Measurements from ENCODE around the gene TKT. TPM values are rescaled to one million over a fixed set of nuclear protein-coding genes. Genes with fewer than 3 reads are reported as not detected.

TKT gene
- total and polyA plus RNA-seq, 7 donors: 10.5 to 51.9 (median 23.1) TPM

DNA sequence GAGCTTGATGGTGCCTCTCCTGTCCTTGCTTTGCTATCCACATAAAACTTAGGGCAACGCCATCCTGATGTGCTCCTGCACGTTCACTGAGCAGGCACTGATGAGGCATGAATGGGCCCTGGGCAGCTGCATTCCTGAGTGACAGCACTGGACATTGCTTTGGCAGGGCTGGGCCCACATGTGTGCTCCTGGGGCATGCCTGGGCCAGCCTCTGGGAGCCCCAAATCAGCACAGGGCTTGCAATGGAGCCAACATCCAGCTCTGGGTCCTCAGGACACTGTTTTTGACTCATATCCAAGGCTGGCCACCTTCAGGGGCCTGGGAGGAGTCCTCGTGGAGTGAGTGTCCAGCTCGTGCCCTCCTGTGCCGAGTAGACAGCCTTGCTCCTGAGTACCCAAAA lies 5.9 kb upstream of the TKT start:
- no peaks in the 10 kb centered on the region for H3K27me3 ChIP-seq (ENCODE audit: insufficient read depth in 3 of 3, low read length in 2 of 3)
- 63 to 91% (median 85%) methylated on average over 5 of the region's 5 CpGs for WGBS, 3 donors
- no peak overlapping the region for H3K4me3 ChIP-seq
- H3K4me1 ChIP-seq: peaks cover 28% of the 10 kb centered on the region
- intact Hi-C loops (cut with DNase I): no loop called here
- no peak overlapping the region for H3K27ac ChIP-seq
- DNase-seq (peak in 1 of 2 donors; percentile 19), ATAC-seq (no peak)
- no peaks in the 10 kb centered on the region for H3K36me3 ChIP-seq (ENCODE audit: insufficient read depth in 1 of 2, low read depth in 1 of 2)
- TF ChIP-seq CTCF (IDR thresholded peaks at IDR 0.05): no peak
- no peaks in the 10 kb centered on the region for H3K9me3 ChIP-seq

GRCh38 chr3:53260286-53260785 lies 4.5 kb upstream of the TKT start:
- peak overlapping the region; percentile 58 for H3K27ac ChIP-seq
- ATAC-seq: no peak
- no peaks in the 10 kb centered on the region for H3K27me3 ChIP-seq (ENCODE audit: insufficient read depth in 3 of 3, low read length in 2 of 3)
- H3K36me3 ChIP-seq (ENCODE audit: insufficient read depth in 1 of 2, low read depth in 1 of 2): no peaks in the 10 kb centered on the region
- H3K4me3 ChIP-seq: no peak overlapping the region
- intact Hi-C loops (cut with DNase I): no loop called here
- peak in 1 of 2 donors; percentile 24 for DNase-seq
- 55 to 69% (median 57%) methylated on average over 4 of the region's 4 CpGs for WGBS, 3 donors
- peaks cover 28% of the 10 kb centered on the region for H3K4me1 ChIP-seq
- no peak for TF ChIP-seq CTCF (IDR thresholded peaks at IDR 0.05)
- H3K9me3 ChIP-seq: no peaks in the 10 kb centered on the region

DNA sequence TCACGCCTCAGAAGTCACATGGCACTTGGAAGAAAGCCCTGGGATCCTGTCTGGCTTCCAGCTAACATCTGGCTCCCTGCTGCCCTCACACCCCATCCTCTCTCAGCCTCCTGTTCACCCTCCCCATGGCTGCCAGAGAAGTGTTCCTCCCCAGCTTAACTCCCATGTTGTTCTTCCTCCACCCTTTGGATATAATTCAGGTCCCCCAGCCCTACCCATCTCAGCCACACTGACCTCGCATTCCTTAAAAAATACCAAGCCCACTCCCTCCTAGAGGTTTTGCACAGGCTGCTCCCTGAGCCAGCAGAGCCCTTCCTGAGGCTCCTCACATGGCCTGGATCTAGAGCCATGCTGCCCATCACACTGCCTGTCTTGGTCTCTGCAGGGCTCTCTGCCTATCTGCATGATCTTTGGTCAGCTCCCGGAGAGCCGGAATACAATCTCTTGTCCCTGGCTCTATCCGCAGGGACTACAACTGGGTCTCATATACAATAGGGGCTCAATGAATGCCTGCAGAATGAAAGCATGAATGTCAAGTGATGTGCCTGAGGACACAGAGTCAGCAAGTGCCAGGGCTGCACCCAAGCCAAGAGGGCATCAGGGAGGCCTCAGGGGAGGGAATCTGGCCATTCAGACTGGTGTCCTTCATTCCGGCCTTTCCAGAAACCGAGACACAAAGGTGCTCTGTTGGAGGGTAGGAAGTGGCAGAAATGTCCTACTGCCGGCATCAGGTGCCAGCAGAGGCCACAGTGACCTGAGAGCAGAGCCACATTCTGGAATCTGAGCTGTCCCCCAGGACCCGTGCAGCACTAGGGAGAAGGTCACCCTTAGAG lies 3.8 kb upstream of the TKT start:
- Histone ChIP-seq H3K9me3 (no peaks in the 10 kb centered on the region), H3K27me3 (ENCODE audit: insufficient read depth in 3 of 3, low read length in 2 of 3) (no peaks in the 10 kb centered on the region), H3K27ac (peak overlapping the region; percentile 58), H3K4me3 (no peak overlapping the region), H3K36me3 (ENCODE audit: insufficient read depth in 1 of 2, low read depth in 1 of 2) (no peaks in the 10 kb centered on the region), H3K4me1 (peaks cover 23% of the 10 kb centered on the region)
- intact Hi-C loops (cut with DNase I): no loop called here
- DNase-seq (no peak), ATAC-seq (peak in 2 of 4 donors; percentile 6 to 37)
- whole genome bisulfite sequencing, 3 donors: 38 to 49% (median 44%) methylated on average over 8 to 9 of the region's 9 CpGs
- TF ChIP-seq CTCF (IDR thresholded peaks at IDR 0.05): no peak

- H3K27ac ChIP-seq: no peak overlapping the region
- peaks cover 23% of the 10 kb centered on the region for H3K4me1 ChIP-seq
- TF ChIP-seq CTCF (IDR thresholded peaks at IDR 0.05): no peak
- no peaks in the 10 kb centered on the region for H3K27me3 ChIP-seq (ENCODE audit: insufficient read depth in 3 of 3, low read length in 2 of 3)
- intact Hi-C loops (cut with DNase I): no loop called here
- no peak overlapping the region for H3K4me3 ChIP-seq
- no peaks in the 10 kb centered on the region for H3K9me3 ChIP-seq
- DNase-seq (no peak), ATAC-seq (no peak)
- H3K36me3 ChIP-seq (ENCODE audit: insufficient read depth in 1 of 2, low read depth in 1 of 2): no peaks in the 10 kb centered on the region
- WGBS, 3 donors: 81 to 87% (median 81%) methylated on average over 8 of the region's 8 CpGs
Measured at GRCh38 chr3:53258600-53259426, 3.0 kb upstream of the TKT start.
